Measurements from ENCODE around the gene SPTSSA. TPM values are rescaled to one million over a fixed set of nuclear protein-coding genes. Genes with fewer than 3 reads are reported as not detected.
"Not testable (repeated sequence)": the region's sequence is repeated elsewhere in the genome, so short reads cannot be mapped to it uniquely, and the experiment has no call there.

SPTSSA gene
- total and polyA plus RNA-seq, 7 donors = 22.8 to 79.3 (median 29.3) TPM

DNA sequence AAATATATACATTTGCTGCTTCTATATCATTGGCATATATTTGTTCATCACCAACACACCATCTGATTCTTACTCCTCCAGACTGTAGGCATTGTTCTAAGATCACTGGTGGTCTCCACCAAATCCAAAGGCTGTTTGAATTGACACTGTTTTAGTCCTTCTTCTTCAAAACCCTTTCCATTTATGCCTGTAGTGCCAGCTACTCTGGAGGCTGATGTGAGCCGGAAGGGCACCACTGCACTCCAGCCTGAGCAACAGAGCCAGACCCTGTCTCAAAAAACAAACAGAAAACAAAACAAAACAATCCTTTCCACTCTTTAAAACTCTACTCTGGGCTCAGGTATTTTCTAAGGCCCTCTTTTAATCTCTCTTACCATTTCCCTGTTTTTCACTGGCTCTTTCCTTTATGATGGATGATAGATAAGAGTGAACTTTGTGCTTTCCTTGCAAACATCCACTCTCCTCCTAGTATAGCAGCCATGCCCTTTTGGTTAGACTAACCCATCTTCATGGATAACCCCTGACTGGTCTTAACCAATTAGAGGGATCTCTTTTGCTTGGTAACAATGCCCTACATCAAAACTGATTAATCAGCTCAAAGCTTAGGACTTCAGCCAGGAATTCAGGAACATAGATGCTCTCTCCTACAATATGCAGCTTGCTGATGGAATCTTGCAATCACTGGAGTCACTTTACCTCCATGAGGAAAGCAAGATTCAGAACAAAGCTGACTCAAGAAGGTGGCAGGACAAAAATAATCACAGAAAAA, 24.9 kb downstream of the SPTSSA start:
- H3K36me3 ChIP-seq = no peaks in the 10 kb centered on the region
- peaks cover 0 to 26% (median 15%) of the 10 kb centered on the region in 4 donors for H3K4me1 ChIP-seq
- intact Hi-C loops (cut with DNase I) = no loop called here
- 27 to 70% methylated on average over 1 of the region's 1 CpG for WGBS, 2 donors
- H3K27ac ChIP-seq = no peak overlapping the region
- H3K27me3 ChIP-seq = no peaks in the 10 kb centered on the region
- no peak overlapping the region for H3K4me3 ChIP-seq
- no peak for TF ChIP-seq EP300 (IDR thresholded peaks at IDR 0.05)
- TF ChIP-seq, protein P1, sequence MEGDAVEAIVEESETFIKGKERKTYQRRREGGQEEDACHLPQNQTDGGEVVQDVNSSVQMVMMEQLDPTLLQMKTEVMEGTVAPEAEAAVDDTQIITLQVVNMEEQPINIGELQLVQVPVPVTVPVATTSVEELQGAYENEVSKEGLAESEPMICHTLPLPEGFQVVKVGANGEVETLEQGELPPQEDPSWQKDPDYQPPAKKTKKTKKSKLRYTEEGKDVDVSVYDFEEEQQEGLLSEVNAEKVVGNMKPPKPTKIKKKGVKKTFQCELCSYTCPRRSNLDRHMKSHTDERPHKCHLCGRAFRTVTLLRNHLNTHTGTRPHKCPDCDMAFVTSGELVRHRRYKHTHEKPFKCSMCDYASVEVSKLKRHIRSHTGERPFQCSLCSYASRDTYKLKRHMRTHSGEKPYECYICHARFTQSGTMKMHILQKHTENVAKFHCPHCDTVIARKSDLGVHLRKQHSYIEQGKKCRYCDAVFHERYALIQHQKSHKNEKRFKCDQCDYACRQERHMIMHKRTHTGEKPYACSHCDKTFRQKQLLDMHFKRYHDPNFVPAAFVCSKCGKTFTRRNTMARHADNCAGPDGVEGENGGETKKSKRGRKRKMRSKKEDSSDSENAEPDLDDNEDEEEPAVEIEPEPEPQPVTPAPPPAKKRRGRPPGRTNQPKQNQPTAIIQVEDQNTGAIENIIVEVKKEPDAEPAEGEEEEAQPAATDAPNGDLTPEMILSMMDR (IDR thresholded peaks at IDR 0.05) = no peak
- TF ChIP-seq POLR2AphosphoS5 (IDR thresholded peaks at IDR 0.05) = no peak
- no peak for TF ChIP-seq POLR2A (IDR thresholded peaks at IDR 0.05)
- no peaks in the 10 kb centered on the region for H3K9me3 ChIP-seq
- DNase-seq = no peak

DNA sequence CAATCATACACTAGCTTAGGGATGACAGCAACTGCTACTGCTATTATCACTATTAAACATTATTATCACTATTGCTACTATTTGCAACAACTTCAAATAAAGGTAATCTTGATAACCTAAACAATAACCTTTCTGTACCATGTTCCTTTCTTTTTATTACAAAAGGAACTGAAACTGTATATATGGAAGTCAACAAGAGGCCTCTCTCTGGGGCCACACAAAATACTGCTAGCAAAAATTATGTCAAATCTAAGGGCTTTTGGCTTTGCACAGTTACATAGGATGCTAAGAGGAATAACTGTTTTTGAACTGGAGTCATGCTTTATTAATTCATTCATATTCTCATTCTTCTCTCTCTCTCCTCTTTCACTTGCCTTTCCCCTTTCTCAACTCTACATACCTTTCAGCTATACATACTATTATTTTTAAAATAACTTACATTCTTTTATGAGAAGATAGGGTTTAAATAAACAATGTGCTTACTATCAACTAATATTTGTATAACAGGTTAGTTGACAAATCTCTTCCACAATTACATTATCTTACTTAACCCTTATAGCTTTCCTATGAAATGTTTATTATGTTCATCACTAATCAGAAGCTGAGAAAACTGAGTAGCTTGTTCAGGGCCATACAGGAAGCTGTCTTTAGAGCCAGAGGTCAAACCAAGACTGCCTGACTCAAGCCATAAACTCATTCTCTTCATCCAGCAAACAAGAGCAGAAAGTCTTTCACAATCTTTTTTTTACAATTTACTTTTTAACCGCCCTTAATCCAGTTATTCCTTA, 25.7 kb downstream of the SPTSSA start:
- Histone ChIP-seq H3K4me3 (no peak overlapping the region), H3K36me3 (no peaks in the 10 kb centered on the region), H3K27ac (no peak overlapping the region), H3K9me3 (no peaks in the 10 kb centered on the region), H3K4me1 (peaks cover 0 to 18% (median 9%) of the 10 kb centered on the region in 4 donors), H3K27me3 (no peaks in the 10 kb centered on the region)
- intact Hi-C loops (cut with DNase I) = no loop called here
- WGBS, 2 donors = 15 to 54% methylated on average over 1 of the region's 1 CpG
- DNase-seq = no peak
- TF ChIP-seq EP300 (IDR thresholded peaks at IDR 0.05) (no peak), POLR2AphosphoS5 (IDR thresholded peaks at IDR 0.05) (no peak), POLR2A (IDR thresholded peaks at IDR 0.05) (no peak)
- TF ChIP-seq, protein P1 (IDR thresholded peaks at IDR 0.05) = no peak

DNA sequence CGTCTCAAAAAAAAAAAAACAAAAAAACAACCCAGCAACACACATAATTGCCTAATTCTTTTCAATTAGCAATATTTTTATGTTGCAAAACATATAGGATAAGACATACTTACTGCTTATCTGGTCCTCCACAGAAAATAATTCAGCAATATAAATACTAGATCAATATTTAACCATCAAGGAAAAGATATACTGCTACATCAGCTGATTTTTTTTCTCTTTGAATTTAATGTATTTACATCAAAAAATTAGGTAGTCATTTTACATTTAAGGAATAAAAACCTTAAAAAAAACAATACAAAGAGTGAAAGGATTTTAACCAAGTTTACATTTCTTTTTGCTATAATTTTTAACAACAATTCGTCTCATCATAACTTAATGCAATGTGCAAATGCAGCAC, 28.1 kb downstream of the SPTSSA start:
- no peak for DNase-seq
- H3K4me3 ChIP-seq = no peak overlapping the region
- H3K36me3 ChIP-seq = no peaks in the 10 kb centered on the region
- TF ChIP-seq POLR2A (IDR thresholded peaks at IDR 0.05) = no peak
- H3K27me3 ChIP-seq = no peaks in the 10 kb centered on the region
- no peaks in the 10 kb centered on the region for H3K9me3 ChIP-seq
- peaks cover 0 to 11% (median 2%) of the 10 kb centered on the region in 4 donors for H3K4me1 ChIP-seq
- WGBS, 2 donors = 96 to 98% methylated on average over 2 of the region's 2 CpGs
- no peak overlapping the region for H3K27ac ChIP-seq
- intact Hi-C loops (cut with DNase I) = no loop called here

DNA sequence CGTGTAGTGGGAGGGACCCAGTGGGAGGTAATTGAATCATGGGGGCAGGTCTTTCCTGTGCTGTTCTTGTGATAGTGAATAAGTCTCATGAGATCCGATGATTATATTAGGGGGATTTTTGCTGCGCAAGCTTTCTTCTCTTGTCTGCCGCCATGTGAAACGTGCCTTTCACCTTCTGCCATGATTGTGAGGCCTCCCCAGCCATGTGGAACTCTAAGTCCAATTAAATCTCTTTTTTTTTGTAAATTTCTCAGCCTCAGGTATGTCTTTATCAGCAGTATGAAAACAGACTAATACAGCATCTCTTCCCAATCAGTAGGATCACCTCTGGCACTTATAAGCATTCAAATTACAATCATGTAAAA, 34.0 kb downstream of the SPTSSA start:
- intact Hi-C loops (cut with DNase I); H3K36me3 ChIP-seq; H3K9me3 ChIP-seq; H3K27me3 ChIP-seq; H3K4me3 ChIP-seq; H3K27ac ChIP-seq; H3K4me1 ChIP-seq; DNase-seq: not testable (repeated sequence)
- 84 to 90% methylated on average over 5 of the region's 5 CpGs for WGBS, 2 donors

DNA sequence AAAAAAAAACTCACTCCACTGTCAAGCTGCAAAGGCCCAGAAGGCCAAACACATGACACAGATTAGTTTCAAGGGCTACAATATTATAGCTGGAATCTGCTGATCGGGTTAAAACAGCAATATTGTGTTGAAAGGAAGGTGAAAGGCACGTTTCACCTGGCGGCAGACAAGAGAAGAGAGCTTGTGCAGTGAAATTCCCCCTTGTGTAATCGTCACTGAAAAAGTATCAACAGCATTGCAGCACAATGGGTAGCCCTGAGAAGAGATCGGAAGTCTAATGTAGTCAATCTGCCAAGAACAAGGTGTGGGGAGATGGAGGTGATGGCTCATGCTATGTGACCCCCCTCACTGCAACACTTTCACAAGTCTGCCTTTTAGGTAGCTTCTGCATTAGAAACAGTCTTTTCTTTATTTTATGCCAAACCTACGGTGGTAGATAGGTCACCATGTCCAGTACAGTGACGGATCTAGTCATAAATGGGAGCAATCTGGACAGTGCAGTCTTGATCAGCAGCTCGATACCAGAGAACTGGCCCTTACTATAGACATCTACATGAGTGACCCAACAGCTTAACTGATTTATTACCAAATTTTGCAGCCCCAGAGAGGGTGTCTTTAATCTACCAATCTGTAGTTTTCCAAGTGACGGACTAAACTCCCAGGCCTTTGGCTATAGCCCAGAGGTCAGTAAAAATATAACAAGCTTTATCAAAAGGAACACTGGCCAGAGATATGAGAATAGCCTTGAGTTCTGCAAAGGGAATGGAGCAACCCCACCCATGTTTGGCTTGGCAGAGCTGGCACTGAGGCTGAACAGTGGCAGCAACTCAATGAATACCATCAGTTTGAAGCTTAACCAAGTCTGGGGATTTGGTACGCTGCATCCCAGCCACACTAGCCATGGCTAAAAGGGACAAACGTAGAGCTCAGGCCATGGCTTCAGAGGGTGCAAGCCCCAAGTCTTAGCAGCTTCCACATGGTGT, 35.4 kb downstream of the SPTSSA start:
- intact Hi-C loops (cut with DNase I) = no loop called here
- Histone ChIP-seq H3K27ac (no peak overlapping the region), H3K9me3 (no peaks in the 10 kb centered on the region), H3K27me3 (no peaks in the 10 kb centered on the region), H3K4me1 (no peaks in the 10 kb centered on the region), H3K4me3 (no peak overlapping the region), H3K36me3 (no peaks in the 10 kb centered on the region)
- no peak for TF ChIP-seq EP300 (IDR thresholded peaks at IDR 0.05)
- TF ChIP-seq POLR2A (IDR thresholded peaks at IDR 0.05) = no peak
- TF ChIP-seq POLR2AphosphoS5 (IDR thresholded peaks at IDR 0.05) = no peak
- TF ChIP-seq, protein P1 (IDR thresholded peaks at IDR 0.05) = no peak
- 72 to 83% methylated on average over 11 of the region's 11 CpGs for WGBS, 2 donors
- DNase-seq = no peak

All from sigmoid colon (tissue), 7 donors.